Mesenteric fat pad (tissue), 1 donor: ENCODE data around the gene IGFBP7. TPM values are rescaled to one million over a fixed set of nuclear protein-coding genes. Genes with fewer than 3 reads are reported as not detected.

Experiments used
- DNase-seq: peaks from one replicate; pipeline ENCODE4 v3.0.0-alpha.2; 2020; ENCODE audit warnings: low spot score
- total RNA-seq: library from RNA; stranded (reverse); fragmentation: NEBNext Ultra II Directional; extraction: Animal tissue kit (Norgen Biotek cat#: 25700); gene quantifications from one replicate; pipeline ENCODE4 v1.2.1, GENCODE V29; 2021
- donor health status: DM: yes; HTN: yes; CAD: no.

The IGFBP7 gene
- total RNA-seq, 1 donor from 2014 or later, result 558 TPM

- DNase-seq, result no peak
These were observed 65.9 kb downstream of the IGFBP7 start for GRCh38 chr4:57044279-57044678.

DNA sequence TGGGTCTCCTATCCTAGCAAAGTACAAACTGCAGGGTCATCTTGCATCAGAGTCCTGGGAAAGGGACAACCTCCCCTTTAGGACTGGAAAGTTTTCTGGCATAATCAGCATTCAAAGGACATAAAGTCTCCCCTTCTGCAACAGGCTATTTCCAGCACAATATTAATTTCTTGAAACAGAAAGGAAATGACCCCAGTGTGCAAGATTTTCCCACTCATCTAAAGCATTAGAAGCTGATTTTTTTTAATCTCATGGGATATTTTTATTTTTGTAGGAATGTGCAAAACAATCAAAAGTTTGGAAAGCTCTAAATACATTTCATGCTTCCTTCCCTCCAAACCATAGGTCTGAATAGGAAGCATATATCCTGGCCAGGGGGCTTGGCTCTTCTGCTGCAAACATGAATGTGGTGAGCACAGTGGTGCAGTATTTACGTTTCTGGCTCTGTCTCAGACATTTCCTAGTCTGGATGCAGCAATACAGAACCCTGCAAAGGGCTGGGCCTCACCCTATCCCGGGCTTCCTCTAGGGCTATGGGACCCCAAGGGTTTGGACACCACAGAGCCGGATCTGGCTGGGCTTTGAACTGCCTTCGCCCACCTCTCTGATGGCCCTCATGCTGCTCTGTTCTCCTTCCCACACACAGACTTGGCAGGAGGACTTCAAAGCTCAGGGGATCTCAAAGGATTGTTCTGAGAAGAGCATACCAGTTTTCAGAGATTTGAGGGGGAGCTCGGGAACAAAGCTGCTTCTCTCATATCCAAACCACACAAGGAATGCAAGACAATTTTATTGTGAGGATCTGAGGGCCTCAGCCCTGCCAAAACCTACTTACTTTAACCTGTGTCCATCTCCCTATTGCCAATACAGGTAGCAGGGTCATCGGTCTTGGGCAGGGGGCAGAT lies 66.6 kb downstream of the IGFBP7 start:
- DNase-seq, result no peak

- DNase-seq, result no peak
These were observed 67.4 kb downstream of the IGFBP7 start for GRCh38 chr4:57042711-57043169.

GRCh38 chr4:57041020-57041419 lies 69.2 kb downstream of the IGFBP7 start:
- DNase-seq, result no peak

DNA sequence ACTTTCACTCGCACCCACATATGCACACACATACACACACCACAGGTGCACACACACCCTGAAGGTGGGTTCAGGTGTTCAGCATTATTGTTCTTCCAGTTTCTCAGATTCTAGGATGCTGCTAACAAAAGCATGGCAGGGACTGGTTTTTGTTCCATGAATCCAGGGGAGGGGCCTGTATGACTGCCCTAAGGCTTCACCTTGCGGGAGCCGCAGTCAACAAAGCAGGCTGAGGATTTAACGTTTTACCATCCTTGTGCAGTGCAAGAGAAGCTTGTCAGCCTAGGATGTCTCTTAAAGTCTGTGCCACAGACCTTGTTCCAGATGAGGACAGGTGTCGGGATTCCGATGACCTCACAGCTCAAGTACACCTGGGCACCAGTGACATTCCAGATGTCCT lies 69.7 kb downstream of the IGFBP7 start:
- no peak for DNase-seq

- no peak for DNase-seq
These were observed 70.8 kb downstream of the IGFBP7 start for GRCh38 chr4:57039345-57039744.

GRCh38 chr4:57037982-57038604 lies 72.1 kb downstream of the IGFBP7 start:
- DNase-seq, result no peak

DNA sequence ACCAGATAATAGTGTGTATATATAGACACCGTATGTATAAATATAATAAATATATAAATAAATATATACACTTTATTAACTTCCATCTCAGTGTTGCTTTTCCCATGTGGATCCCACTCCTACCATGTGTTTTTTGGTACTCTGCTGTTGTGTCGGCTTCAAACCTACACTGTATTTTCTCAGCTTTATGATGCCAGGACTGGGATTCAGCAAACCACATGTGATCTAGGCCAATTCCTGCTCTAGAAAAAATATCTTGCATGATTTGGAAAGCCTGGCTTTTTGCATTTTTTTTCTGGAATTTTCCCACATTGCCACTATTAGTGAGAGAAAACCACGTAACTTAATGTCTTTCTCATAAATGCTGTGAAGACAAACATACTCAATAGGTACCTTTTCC lies 75.7 kb downstream of the IGFBP7 start:
- no peak for DNase-seq

- DNase-seq, result no peak
These were observed 87.1 kb downstream of the IGFBP7 start for GRCh38 chr4:57023104-57023503.

DNA sequence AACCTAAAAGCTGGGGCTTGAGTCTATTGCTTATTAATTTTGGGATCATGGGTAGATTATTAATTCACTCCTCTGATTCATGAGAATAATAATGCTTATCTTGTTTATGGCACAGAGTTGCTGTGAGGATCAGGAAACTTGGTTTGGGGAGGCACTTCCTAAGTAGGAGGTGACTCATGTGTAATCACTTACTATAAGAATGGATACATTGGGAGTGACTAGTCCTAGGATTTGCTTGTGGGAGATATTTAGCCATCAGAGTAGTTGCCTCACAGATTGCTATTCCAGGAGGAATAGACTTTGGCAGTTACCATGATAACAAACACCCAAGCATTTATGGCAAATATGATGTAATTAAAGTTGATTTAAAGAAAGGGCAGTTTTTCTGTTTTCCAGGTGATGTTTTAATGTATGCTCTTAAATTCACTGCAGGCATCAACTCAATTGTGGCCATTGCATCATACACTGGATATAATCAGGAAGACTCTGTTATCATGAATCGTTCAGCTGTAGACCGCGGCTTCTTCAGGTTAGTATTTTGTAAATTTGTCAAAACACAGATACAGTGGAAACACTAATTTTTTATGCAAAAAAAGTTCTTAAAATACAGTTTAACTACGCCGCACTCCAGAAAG lies 89.6 kb downstream of the IGFBP7 start:
- DNase-seq, result no peak

DNA sequence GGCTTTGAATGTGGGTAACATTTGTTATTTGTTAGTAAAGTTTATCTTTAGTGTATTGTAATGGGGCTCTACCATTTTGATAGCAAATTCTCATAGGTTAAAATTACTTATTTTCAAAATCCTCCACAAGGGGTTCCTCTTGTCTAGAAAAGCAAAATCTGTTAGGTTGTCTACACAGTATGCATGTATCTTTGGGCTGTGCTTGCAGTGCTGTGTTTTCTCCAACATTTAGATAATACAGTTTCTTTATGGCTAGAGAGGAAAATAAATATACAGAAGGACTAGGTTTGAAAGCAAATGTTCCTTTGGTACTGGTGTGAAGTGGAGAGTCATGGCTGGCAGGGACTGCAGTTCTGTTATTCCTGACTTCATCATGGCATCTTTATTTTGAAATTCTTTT lies 91.2 kb downstream of the IGFBP7 start:
- no peak for DNase-seq

GRCh38 chr4:57013543-57014120 lies 96.6 kb downstream of the IGFBP7 start:
- DNase-seq, result no peak

DNA sequence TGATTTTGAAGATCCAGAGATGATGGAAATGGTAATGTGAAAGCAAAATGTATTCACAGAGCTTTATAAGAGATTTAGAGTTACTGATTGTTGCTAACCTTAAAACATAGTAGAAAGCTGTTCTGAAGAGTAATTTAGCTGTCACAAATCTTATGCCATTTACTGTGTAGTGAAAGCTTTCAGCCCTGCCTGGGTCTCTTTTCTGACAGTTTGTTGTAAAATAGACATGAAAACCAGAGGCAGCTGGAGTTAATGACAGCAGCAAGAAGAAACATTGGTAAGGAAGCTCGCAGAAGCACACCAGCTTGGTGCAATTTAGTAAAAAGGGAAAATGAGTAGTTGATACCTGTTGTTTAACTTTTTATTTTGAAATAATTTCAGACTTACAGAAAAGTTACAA lies 110.4 kb downstream of the IGFBP7 start:
- no peak for DNase-seq

GRCh38 chr4:56995525-56995924 lies 114.7 kb downstream of the IGFBP7 start:
- DNase-seq, result no peak

- no peak for DNase-seq
These were observed 119.9 kb downstream of the IGFBP7 start for GRCh38 chr4:56990109-56990905.

DNA sequence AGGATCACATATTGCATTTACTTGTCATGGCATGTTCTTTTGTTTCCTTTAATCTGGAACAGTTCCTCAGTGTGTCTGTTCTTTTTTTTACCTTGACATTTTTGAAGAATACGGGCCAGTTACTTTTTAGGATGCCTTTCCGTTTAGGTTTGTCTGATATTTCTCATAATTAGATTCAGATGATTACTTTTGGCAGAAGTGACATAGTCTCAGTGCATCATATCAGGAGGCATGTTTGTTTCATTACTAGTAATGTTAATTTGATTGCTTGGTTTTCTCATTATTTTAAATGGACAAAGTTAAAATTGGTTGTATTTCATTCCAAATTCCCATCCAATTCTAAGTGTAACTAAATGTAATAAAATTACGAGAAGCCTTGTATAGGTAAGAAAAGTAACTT lies 123.2 kb downstream of the IGFBP7 start:
- no peak for DNase-seq

GRCh38 chr4:56986192-56986591 lies 124.0 kb downstream of the IGFBP7 start:
- DNase-seq, result no peak

GRCh38 chr4:56981795-56982201 lies 128.4 kb downstream of the IGFBP7 start:
- DNase-seq, result no peak
